ENCODE measurements around the gene IPO13. TPM values are rescaled to one million over a fixed set of nuclear protein-coding genes. Genes with fewer than 3 reads are reported as not detected.

IPO13 gene
- total and polyA plus RNA-seq, 10 donors, result 10.5 to 27.4 (median 19.0) TPM

DNA sequence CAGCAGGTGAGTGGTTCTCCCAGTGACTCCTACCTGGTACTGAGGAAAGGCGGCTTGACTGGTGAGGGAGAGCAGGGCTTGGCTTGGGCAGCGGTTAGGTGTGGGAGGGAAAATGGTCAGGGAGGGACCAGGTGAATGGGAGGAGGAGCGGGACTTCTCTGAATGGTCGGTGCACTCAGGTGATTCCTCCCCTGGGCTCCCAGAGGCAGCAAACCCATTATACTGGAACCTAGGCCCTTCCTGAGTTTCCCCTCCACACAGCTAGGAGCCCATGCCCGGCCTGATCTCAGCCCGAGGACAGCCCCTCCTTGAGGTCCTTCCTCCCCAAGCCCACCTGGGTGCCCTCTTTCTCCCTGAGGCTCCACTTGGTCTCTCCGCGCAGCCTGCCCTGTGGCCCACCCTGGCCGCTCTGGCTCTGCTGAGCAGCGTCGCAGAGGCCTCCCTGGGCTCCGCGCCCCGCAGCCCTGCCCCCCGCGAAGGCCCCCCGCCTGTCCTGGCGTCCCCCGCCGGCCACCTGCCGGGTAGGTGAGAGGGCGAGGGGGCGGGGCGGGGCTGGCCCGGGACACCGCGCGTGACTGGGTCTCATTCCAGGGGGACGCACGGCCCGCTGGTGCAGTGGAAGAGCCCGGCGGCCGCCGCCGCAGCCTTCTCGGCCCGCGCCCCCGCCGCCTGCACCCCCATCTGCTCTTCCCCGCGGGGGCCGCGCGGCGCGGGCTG, 10.9 kb upstream of the IPO13 start:
- H3K4me1 ChIP-seq, result peaks cover 7 to 41% (median 34%) of the 10 kb centered on the region in 6 donors
- no peak for DNase-seq
- peaks cover 0 to under 1% (median 0%) of the 10 kb centered on the region in 6 donors for H3K36me3 ChIP-seq
- TF ChIP-seq POLR2A (IDR thresholded peaks at IDR 0.05) (no peak), POLR2AphosphoS5 (IDR thresholded peaks at IDR 0.05) (no peak)
- TF ChIP-seq, protein P1, sequence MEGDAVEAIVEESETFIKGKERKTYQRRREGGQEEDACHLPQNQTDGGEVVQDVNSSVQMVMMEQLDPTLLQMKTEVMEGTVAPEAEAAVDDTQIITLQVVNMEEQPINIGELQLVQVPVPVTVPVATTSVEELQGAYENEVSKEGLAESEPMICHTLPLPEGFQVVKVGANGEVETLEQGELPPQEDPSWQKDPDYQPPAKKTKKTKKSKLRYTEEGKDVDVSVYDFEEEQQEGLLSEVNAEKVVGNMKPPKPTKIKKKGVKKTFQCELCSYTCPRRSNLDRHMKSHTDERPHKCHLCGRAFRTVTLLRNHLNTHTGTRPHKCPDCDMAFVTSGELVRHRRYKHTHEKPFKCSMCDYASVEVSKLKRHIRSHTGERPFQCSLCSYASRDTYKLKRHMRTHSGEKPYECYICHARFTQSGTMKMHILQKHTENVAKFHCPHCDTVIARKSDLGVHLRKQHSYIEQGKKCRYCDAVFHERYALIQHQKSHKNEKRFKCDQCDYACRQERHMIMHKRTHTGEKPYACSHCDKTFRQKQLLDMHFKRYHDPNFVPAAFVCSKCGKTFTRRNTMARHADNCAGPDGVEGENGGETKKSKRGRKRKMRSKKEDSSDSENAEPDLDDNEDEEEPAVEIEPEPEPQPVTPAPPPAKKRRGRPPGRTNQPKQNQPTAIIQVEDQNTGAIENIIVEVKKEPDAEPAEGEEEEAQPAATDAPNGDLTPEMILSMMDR (IDR thresholded peaks at IDR 0.05 in 8 of 11, conservative IDR thresholded peaks at IDR 0.05 in 3 of 11), result no peak
- peaks cover 0 to 47% (median 31%) of the 10 kb centered on the region in 7 donors for H3K27me3 ChIP-seq (replicated peaks in 1 of 7)
- no peak overlapping the region for H3K27ac ChIP-seq
- intact Hi-C loops (cut with DNase I; ENCODE audit: low total_unique reads), result loop anchor here (10.0 kb wide), 1 partner anchor 411 kb away; no protein-coding TSS in a partner anchor
- no peaks in the 10 kb centered on the region for H3K9me3 ChIP-seq
- peak overlapping the region in 7 of 8 donors; percentile 22 to 68 (median 34) for H3K4me3 ChIP-seq
- WGBS, 5 donors, result 13 to 19% (median 17%) methylated on average over 24 to 48 of the region's 48 CpGs

DNA sequence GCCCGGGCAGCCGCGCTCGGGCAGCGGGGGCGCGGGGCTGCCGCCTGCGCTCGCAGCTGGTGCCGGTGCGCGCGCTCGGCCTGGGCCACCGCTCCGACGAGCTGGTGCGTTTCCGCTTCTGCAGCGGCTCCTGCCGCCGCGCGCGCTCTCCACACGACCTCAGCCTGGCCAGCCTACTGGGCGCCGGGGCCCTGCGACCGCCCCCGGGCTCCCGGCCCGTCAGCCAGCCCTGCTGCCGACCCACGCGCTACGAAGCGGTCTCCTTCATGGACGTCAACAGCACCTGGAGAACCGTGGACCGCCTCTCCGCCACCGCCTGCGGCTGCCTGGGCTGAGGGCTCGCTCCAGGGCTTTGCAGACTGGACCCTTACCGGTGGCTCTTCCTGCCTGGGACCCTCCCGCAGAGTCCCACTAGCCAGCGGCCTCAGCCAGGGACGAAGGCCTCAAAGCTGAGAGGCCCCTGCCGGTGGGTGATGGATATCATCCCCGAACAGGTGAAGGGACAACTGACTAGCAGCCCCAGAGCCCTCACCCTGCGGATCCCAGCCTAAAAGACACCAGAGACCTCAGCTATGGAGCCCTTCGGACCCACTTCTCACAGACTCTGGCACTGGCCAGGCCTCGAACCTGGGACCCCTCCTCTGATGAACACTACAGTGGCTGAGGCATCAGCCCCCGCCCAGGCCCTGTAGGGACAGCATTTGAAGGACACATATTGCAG, 10.2 kb upstream of the IPO13 start:
- 12 to 80% (median 14%) methylated on average over 1 to 56 of the region's 56 CpGs for WGBS, 5 donors
- Histone ChIP-seq H3K27ac (no peak overlapping the region), H3K27me3 (replicated peaks in 1 of 7) (peaks cover 0 to 47% (median 31%) of the 10 kb centered on the region in 7 donors), H3K4me3 (peak overlapping the region in 7 of 8 donors; percentile 28 to 68 (median 34)), H3K9me3 (no peaks in the 10 kb centered on the region), H3K36me3 (no peaks in the 10 kb centered on the region), H3K4me1 (peaks cover 7 to 41% (median 34%) of the 10 kb centered on the region in 6 donors)
- intact Hi-C loops (cut with DNase I; ENCODE audit: low total_unique reads), result loop anchor here (10.0 kb wide), 1 partner anchor 412 kb away; no protein-coding TSS in a partner anchor
- TF ChIP-seq POLR2AphosphoS5 (IDR thresholded peaks at IDR 0.05), result no peak
- TF ChIP-seq POLR2A (IDR thresholded peaks at IDR 0.05), result no peak
- TF ChIP-seq, protein P1 (IDR thresholded peaks at IDR 0.05 in 8 of 11, conservative IDR thresholded peaks at IDR 0.05 in 3 of 11), result no peak
- no peak for DNase-seq

DNA sequence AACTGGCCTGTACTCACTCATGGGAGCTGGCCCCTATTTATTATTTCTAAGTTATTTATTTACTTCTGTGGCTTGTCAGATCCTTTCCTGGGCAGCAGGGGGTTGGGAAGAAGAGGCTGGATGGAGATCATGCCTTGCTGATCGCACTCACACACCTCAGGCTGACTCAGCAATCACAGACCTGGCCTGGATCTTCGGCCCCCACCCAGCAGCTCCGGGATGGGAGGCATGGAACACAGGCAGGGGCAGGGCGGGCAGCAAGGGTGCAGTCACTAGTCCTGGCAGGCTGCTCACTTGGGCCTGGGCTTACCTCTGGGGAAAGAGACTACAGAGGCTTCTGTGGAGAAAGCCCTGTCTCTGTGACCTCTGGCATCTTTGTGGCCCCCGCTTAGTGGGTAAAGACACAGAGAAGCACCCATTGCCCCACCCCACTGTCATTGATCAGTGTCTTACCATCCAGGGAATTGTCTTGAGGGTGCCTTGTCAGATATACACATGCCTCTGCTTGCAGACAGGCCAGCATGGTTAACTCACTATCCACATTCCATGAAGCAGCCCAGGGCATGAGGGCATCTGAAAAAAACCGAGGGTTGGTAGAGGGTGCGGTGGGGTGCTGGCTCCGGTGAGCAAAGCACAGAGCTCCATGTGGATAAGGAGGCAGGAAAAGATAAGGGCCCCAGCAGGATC, 9.4 kb upstream of the IPO13 start:
- no peaks in the 10 kb centered on the region for H3K9me3 ChIP-seq
- H3K4me3 ChIP-seq, result no peak overlapping the region
- no peak for DNase-seq
- H3K27ac ChIP-seq, result no peak overlapping the region
- no peak for TF ChIP-seq POLR2AphosphoS5 (IDR thresholded peaks at IDR 0.05)
- no peak for TF ChIP-seq POLR2A (IDR thresholded peaks at IDR 0.05)
- TF ChIP-seq, protein P1 (IDR thresholded peaks at IDR 0.05 in 8 of 11, conservative IDR thresholded peaks at IDR 0.05 in 3 of 11), result no peak
- H3K4me1 ChIP-seq, result peaks cover 7 to 41% (median 34%) of the 10 kb centered on the region in 6 donors
- intact Hi-C loops (cut with DNase I; ENCODE audit: low total_unique reads), result loop anchor here (10.0 kb wide), 1 partner anchor 413 kb away; no protein-coding TSS in a partner anchor
- no peaks in the 10 kb centered on the region for H3K36me3 ChIP-seq
- 92 to 98% (median 96%) methylated on average over 5 to 8 of the region's 8 CpGs for WGBS, 5 donors
- H3K27me3 ChIP-seq (replicated peaks in 1 of 7), result peaks cover 0 to 47% (median 31%) of the 10 kb centered on the region in 7 donors

All from spleen (tissue), 11 donors.